GM03348 (cell line): ENCODE results near the gene OLFML2B.

Source experiments
- DNase-seq: peaks from one replicate; pipeline ENCODE4 v3.0.0; 2012; ENCODE audit warnings: low spot score

OLFML2B gene

GRCh38 chr1:161945306-161946060, 78.2 kb downstream of the OLFML2B start:
- no peak for DNase-seq

GRCh38 chr1:161944381-161944780, 79.3 kb downstream of the OLFML2B start:
- DNase-seq, result no peak

- DNase-seq, result no peak
These were observed 79.9 kb downstream of the OLFML2B start for GRCh38 chr1:161943737-161944136.

GRCh38 chr1:161941726-161942436, 81.8 kb downstream of the OLFML2B start:
- no peak for DNase-seq

- no peak for DNase-seq
These were observed 82.6 kb downstream of the OLFML2B start for GRCh38 chr1:161940866-161941591.

- DNase-seq, result no peak
These were observed 86.9 kb downstream of the OLFML2B start for GRCh38 chr1:161936786-161937185.

GRCh38 chr1:161935264-161935663, 88.4 kb downstream of the OLFML2B start:
- no peak for DNase-seq

GRCh38 chr1:161933592-161934588, 89.8 kb downstream of the OLFML2B start:
- DNase-seq, result no peak
